K562 (cell line): ENCODE measurements around the gene MYL3. TPM values are rescaled to one million over a fixed set of nuclear protein-coding genes. Genes with fewer than 3 reads are reported as not detected.

Experiments used
- ARHGAP35 ChIP-seq: fragments of 450-650 bp; IDR thresholded peaks from 2 replicates; pipeline ENCODE4 v1.6.1; 2018; ENCODE audit not compliant: partially characterized antibody
- CXXC5 ChIP-seq: fragments of 250-450 bp; sonication (Bioruptor Pico); IDR thresholded peaks from 2 replicates; pipeline ENCODE4 v1.8.0; 2022; ENCODE audit warnings: inconsistent platforms, mild to moderate bottlenecking, moderate library complexity
- ELF2 ChIP-seq: fragments of 250-450 bp; sonication (Bioruptor Pico); IDR thresholded peaks from 2 replicates; pipeline ENCODE4 v1.5.0; 2021; ENCODE audit warnings: mild to moderate bottlenecking
- GATAD2B ChIP-seq: fragments of 450-650 bp; IDR thresholded peaks from 2 replicates; pipeline ENCODE4 v1.6.1; 2017; ENCODE audit warnings: mild to moderate bottlenecking, borderline replicate concordance
- HDAC1 ChIP-seq, 2 experiments: fragments of 450-650 bp; IDR thresholded peaks; 2 replicates each; pipeline ENCODE4 v1.6.1; 2016 to 2017; ENCODE audit warnings: inconsistent platforms in 1 of 2, mild to moderate bottlenecking in 1 of 2, moderate library complexity in 1 of 2
- HNRNPL ChIP-seq: fragments of 200-400 bp; formaldehyde crosslinking; IDR thresholded peaks from 2 replicates; pipeline ENCODE4 v1.6.1; 2017; ENCODE audit warnings: low read depth, mild to moderate bottlenecking, low read length
- JUN ChIP-seq, 2 experiments: sonication (generic) in 1 of 2; formaldehyde crosslinking in 1 of 2; IDR thresholded peaks; 2 replicates each; pipeline versions ENCODE4 v1.6.1 to v1.8.0; 2012 to 2022; ENCODE audit warnings: borderline replicate concordance in 2 of 2, mild to moderate bottlenecking in 2 of 2, improper control_type of control experiment in 1 of 2, low read depth in 1 of 2, low read length in 1 of 2, missing genetic modification reagents in 1 of 2
- L3MBTL2 ChIP-seq: fragments of 450-650 bp; IDR thresholded peaks from 2 replicates; pipeline ENCODE4 v1.6.1; 2016; ENCODE audit warnings: mild to moderate bottlenecking, moderate library complexity
- MEF2A ChIP-seq: IDR thresholded peaks from 2 replicates; pipeline ENCODE4 v1.6.1; 2011; ENCODE audit warnings: low read depth, mild to moderate bottlenecking, low read length, moderate library complexity; ENCODE audit not compliant: control insufficient read depth
- NFE2 ChIP-seq: IDR thresholded peaks from 2 replicates; pipeline ENCODE4 v1.6.1; 2014; ENCODE audit warnings: antibody characterized with exemption, low read depth
- NFXL1 ChIP-seq: fragments of 450-650 bp; formaldehyde crosslinking; IDR thresholded peaks from 2 replicates; pipeline ENCODE4 v1.4.0; 2021; ENCODE audit warnings: mild to moderate bottlenecking
- RBM39 ChIP-seq: fragments of 200-400 bp; formaldehyde crosslinking; optimal IDR thresholded peaks from 2 replicates; pipeline ENCODE3; 2018; ENCODE audit warnings: low read depth, low read length
- TAF1 ChIP-seq: IDR thresholded peaks from 2 replicates; pipeline ENCODE4 v1.6.1; 2011; ENCODE audit warnings: mild to moderate bottlenecking, low read length, moderate library complexity; ENCODE audit not compliant: insufficient read depth, control insufficient read depth, severe bottlenecking; ENCODE audit errors: extremely low read depth
- TARDBP ChIP-seq: fragments of 450-650 bp; IDR thresholded peaks from 2 replicates; pipeline ENCODE4 v1.6.1; 2016
- XRCC4 ChIP-seq: IDR thresholded peaks from one replicate; pipeline ENCODE4 v1.6.1; 2011; ENCODE audit not compliant: insufficient read depth, insufficient read length; ENCODE audit errors: extremely low read depth
- ZNF41 ChIP-seq: fragments of 250-450 bp; sonication (Bioruptor Pico); conservative IDR thresholded peaks from 2 replicates; pipeline ENCODE4 v1.4.0; 2020; ENCODE audit warnings: mild to moderate bottlenecking
- ZNF699 ChIP-seq: fragments of 250-450 bp; sonication (Bioruptor Pico); IDR thresholded peaks from 2 replicates; pipeline ENCODE4 v1.8.0; 2021; ENCODE audit warnings: mild to moderate bottlenecking, moderate library complexity; ENCODE audit not compliant: insufficient replicate concordance
- polyA plus RNA-seq, 8 experiments: library from polyadenylated mRNA; depleted of rRNA in 4 of 8; stranded (reverse) in 5 of 8; unstranded in 3 of 8; fragments of >200 nt; fragmentation: Nextera tagmentation in 2 of 8; fragmentation: Illumina TruSeq in 1 of 8; extraction: Ambion mirVana in 2 of 8; extraction: Trizol in 1 of 8; gene quantifications; 2 replicates each; pipeline versions ENCODE4 v1.2.1 to v1.2.3, GENCODE V29; 2011 to 2014; ENCODE audit warnings: inconsistent platforms in 1 of 8, missing spikeins in 1 of 8
- total RNA-seq, 7 experiments: library from RNA; depleted of rRNA in 6 of 7; stranded (reverse); fragments of >200 nt in 6 of 7; fragmentation: Illumina TruSeq in 2 of 7; extraction: Trizol in 2 of 7; gene quantifications; 2 replicates each; pipeline versions ENCODE4 v1.2.1 to v1.2.3, GENCODE V29; 2011 to 2021; ENCODE audit warnings: low replicate concordance in 1 of 7
- TF ChIP-seq, protein P1 (sequence below), 2 experiments: fragments of 450-650 bp; conservative IDR thresholded peaks; 2 replicates each; pipeline ENCODE4 v1.6.1; 2017; ENCODE audit warnings: mild to moderate bottlenecking in 2 of 2, moderate library complexity in 2 of 2
- TF ChIP-seq, protein P2 (sequence below): sonication (generic); formaldehyde crosslinking; IDR thresholded peaks from 2 replicates; pipeline ENCODE4 v1.8.0; 2022; ENCODE audit warnings: mild to moderate bottlenecking, missing genetic modification reagents, borderline replicate concordance
- TF ChIP-seq, protein P3 (sequence below): sonication (generic); formaldehyde crosslinking; IDR thresholded peaks from 2 replicates; pipeline ENCODE4 v1.8.0; 2022; ENCODE audit warnings: missing genetic modification reagents, mild to moderate bottlenecking, borderline replicate concordance
- TF ChIP-seq, protein P4 (sequence below): sonication (generic); formaldehyde crosslinking; IDR thresholded peaks from 2 replicates; pipeline ENCODE4 v1.5.0; 2020; ENCODE audit warnings: missing genetic modification reagents

MYL3 gene
- total and polyA plus RNA-seq, 9 of the 15 experiments (the other 6 are each of a cell fraction or from before 2014, with no cell fraction given): 0.14 to 0.45 TPM; not detected in 7

DNA sequence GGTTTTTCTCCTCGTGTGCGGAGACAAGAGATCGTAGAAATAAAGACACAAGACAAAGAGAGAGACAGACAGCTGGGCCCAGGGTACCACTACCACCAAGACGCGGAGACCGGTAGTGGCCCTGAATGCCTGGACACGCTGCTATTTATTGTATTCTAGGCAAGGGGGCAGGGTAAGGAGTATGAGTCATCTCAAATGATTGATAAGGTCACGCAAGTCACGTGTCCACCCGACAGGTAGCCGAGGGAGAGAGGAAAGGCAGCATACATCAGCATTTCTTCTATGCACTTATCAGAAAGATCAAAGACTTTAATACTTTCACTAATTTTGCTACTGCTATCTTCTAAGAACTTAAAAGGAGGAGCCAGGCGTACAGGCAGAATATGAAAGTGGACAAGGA is 28.2 kb downstream of the MYL3 start (continued):
- peak; percentile 71 for TF ChIP-seq CXXC5 (CRISPR knock-in tag)
- no peak for TF ChIP-seq RBM39
- TF ChIP-seq, protein P1, sequence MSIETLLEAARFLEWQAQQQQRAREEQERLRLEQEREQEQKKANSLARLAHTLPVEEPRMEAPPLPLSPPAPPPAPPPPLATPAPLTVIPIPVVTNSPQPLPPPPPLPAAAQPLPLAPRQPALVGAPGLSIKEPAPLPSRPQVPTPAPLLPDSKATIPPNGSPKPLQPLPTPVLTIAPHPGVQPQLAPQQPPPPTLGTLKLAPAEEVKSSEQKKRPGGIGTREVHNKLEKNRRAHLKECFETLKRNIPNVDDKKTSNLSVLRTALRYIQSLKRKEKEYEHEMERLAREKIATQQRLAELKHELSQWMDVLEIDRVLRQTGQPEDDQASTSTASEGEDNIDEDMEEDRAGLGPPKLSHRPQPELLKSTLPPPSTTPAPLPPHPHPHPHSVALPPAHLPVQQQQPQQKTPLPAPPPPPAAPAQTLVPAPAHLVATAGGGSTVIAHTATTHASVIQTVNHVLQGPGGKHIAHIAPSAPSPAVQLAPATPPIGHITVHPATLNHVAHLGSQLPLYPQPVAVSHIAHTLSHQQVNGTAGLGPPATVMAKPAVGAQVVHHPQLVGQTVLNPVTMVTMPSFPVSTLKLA (conservative IDR thresholded peaks at IDR 0.05): no peak
- TF ChIP-seq GATAD2B: no peak
- TF ChIP-seq ELF2 (CRISPR knock-in tag): no peak
- TF ChIP-seq L3MBTL2: no peak
- no peak for TF ChIP-seq ZNF41 (CRISPR knock-in tag)
- TF ChIP-seq NFXL1: no peak
- no peak for TF ChIP-seq ZNF699
- TF ChIP-seq TARDBP: no peak
- no peak for TF ChIP-seq MEF2A
- TF ChIP-seq, protein P2, sequence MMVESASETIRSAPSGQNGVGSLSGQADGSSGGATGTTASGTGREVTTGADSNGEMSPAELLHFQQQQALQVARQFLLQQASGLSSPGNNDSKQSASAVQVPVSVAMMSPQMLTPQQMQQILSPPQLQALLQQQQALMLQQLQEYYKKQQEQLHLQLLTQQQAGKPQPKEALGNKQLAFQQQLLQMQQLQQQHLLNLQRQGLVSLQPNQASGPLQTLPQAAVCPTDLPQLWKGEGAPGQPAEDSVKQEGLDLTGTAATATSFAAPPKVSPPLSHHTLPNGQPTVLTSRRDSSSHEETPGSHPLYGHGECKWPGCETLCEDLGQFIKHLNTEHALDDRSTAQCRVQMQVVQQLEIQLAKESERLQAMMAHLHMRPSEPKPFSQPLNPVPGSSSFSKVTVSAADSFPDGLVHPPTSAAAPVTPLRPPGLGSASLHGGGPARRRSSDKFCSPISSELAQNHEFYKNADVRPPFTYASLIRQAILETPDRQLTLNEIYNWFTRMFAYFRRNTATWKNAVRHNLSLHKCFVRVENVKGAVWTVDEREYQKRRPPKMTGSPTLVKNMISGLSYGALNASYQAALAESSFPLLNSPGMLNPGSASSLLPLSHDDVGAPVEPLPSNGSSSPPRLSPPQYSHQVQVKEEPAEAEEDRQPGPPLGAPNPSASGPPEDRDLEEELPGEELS (CRISPR knock-in tag): no peak
- no peak for TF ChIP-seq TAF1
- peak; percentile 15; the same call in 1 of the 2 replicates for TF ChIP-seq NFE2
- TF ChIP-seq HDAC1 (IDR thresholded peaks at IDR 0.05): no peak
- TF ChIP-seq, protein P3, sequence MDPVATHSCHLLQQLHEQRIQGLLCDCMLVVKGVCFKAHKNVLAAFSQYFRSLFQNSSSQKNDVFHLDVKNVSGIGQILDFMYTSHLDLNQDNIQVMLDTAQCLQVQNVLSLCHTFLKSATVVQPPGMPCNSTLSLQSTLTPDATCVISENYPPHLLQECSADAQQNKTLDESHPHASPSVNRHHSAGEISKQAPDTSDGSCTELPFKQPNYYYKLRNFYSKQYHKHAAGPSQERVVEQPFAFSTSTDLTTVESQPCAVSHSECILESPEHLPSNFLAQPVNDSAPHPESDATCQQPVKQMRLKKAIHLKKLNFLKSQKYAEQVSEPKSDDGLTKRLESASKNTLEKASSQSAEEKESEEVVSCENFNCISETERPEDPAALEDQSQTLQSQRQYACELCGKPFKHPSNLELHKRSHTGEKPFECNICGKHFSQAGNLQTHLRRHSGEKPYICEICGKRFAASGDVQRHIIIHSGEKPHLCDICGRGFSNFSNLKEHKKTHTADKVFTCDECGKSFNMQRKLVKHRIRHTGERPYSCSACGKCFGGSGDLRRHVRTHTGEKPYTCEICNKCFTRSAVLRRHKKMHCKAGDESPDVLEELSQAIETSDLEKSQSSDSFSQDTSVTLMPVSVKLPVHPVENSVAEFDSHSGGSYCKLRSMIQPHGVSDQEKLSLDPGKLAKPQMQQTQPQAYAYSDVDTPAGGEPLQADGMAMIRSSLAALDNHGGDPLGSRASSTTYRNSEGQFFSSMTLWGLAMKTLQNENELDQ (CRISPR knock-in tag): no peak
- TF ChIP-seq, protein P4, sequence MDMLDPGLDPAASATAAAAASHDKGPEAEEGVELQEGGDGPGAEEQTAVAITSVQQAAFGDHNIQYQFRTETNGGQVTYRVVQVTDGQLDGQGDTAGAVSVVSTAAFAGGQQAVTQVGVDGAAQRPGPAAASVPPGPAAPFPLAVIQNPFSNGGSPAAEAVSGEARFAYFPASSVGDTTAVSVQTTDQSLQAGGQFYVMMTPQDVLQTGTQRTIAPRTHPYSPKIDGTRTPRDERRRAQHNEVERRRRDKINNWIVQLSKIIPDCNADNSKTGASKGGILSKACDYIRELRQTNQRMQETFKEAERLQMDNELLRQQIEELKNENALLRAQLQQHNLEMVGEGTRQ (CRISPR knock-in tag): peak; percentile 79
- TF ChIP-seq XRCC4: no peak
- TF ChIP-seq HNRNPL: no peak
- TF ChIP-seq JUN (IDR thresholded peaks at IDR 0.05; ENCODE audit: borderline replicate concordance, low read depth, low read length): 0 out of 2 replicates have a peak, but pooled peaks have one; percentile 33
- TF ChIP-seq JUN (CRISPR knock-in tag; IDR thresholded peaks at IDR 0.05; ENCODE audit: borderline replicate concordance): no peak
- no peak for TF ChIP-seq ARHGAP35
